ENCODE measurements around the gene POC1B.

POC1B gene

GRCh38 chr12:89494411-89495231, 31.2 kb downstream of the POC1B start:
- TF ChIP-seq ZNF274 (IDR thresholded peaks at IDR 0.05; ENCODE audit: low read depth, low read length): no peak
- H3K4me3 ChIP-seq (ENCODE audit: low read length): no peak overlapping the region

DNA sequence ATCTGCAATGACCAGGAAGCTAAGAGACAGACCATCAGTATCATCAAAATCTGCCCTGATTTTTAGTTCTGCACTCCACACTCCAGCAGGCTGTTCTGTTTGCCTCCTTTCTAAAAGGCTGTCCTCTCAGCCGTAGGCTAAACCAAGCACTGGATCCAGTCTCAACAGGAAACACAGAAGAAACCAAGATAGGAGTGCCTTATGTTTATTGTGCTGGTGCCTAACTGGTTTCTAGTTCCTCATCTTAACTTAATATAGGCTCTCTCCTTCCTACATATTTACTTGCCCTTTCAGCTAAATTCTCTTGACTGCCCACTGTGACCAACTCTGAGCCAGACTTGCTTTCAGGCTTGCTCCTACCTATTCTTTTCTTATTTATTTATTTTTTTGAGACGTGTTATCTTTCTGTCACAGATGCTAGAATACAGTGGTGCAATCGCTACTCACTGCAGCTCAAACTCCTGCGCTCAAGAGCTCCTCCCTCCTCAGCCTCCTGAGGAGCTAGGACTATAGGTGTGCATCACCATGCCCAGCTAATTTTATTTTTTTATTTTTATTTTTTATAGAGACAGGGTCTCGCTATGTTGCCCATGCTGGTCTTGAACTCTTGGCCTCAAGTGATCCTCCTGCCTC, 32.1 kb downstream of the POC1B start:
- no peak for TF ChIP-seq ZNF274 (IDR thresholded peaks at IDR 0.05; ENCODE audit: low read depth, low read length)
- H3K4me3 ChIP-seq (ENCODE audit: low read length): no peak overlapping the region

DNA sequence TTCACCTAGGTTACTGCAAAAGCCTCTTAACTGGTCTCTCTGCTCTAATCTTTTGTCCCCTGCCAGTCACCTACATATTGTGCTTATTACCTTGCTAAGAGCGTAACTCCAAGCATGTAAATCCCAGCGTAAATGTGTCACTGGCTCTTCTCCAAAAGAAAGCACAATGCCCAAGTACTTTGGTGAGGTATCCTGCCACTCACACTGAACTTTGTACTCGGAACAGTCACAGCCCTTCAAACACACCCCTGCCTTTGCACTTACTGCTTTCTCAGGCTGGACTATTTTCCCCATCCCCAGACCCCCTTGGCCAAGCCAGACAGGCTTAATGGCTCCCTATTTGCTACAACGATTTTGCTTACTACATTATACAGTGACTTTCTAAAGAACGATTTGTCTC, 33.0 kb downstream of the POC1B start:
- no peak for TF ChIP-seq ZNF274 (IDR thresholded peaks at IDR 0.05; ENCODE audit: low read depth, low read length)
- no peak overlapping the region for H3K4me3 ChIP-seq (ENCODE audit: low read length)

- no peak for TF ChIP-seq ZNF274 (IDR thresholded peaks at IDR 0.05; ENCODE audit: low read depth, low read length)
- H3K4me3 ChIP-seq (ENCODE audit: low read length): no peak overlapping the region
Measured at GRCh38 chr12:89490922-89491321, 34.9 kb downstream of the POC1B start.

DNA sequence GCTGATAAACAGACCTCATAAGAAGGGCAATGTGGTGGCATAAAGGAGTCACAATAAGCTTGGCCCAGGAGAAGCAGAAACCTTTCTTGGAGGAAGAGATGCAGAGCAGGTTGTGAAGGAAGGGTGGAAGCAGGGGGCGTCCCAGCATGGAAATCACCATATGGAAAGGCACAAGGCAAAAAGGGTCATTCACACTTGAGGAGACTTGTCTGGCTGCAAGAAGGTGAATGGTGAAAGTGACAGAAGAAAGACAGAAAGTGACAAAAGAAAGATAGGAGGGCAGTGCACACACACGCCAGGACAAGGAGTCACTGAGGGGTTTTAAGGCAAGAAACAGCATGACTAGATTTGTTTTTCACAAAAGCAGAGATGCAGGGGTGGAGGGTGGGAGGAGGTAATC, 39.6 kb downstream of the POC1B start:
- TF ChIP-seq ZNF274 (IDR thresholded peaks at IDR 0.05; ENCODE audit: low read depth, low read length): no peak
- no peak overlapping the region for H3K4me3 ChIP-seq (ENCODE audit: low read length)

DNA sequence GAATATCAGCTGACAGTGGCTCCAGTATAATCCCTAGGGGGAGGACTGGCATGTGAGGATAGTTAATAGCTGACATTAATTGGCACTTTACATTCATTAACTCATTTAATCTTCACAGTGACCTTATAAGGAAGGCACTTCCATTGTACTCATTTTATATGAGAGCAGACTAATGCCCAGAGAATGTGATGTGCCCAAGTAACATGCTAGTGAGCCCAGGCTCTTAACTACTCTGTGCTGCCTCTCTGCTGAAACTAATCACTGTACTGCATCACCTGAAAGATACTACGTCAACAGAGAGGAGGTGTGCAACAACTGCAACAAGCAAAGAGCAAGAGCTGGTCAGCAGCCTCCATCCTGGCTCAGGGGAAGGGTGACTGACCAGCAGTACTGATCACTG, 41.4 kb downstream of the POC1B start:
- no peak overlapping the region for H3K4me3 ChIP-seq (ENCODE audit: low read length)
- no peak for TF ChIP-seq ZNF274 (IDR thresholded peaks at IDR 0.05; ENCODE audit: low read depth, low read length)

DNA sequence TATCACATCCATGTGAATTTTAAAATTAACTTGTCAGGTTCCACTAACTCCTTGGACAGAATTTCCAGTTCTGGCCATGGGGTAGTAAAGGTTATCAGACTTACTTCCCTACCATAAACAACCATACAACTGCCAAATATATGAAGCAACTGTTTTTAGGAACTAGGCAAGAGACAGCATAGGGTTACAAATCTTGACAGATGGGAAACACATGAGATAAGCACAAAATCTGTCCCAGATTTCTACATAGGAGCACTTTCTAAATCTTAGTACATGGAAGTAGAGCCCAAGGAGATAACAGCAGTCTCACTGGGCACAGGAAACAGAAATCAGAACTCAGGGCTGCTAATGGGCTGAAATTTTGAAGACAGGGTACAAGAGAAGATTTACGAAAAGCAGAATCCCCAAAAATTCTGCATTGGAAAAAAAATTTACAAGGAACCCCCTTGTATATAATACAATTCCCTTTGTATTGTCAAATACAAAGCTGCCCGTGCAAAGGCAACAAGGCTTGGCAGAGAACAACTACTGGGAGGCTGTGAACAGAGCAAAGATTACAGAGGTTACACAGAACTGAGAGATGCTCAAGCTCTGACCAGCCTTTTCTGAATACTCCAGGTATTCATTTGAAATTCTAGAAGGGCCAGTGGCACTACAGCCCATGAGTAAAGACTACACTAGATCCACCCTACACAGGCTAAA, 44.5 kb downstream of the POC1B start:
- no peak for TF ChIP-seq ZNF274 (IDR thresholded peaks at IDR 0.05; ENCODE audit: low read depth, low read length)
- H3K4me3 ChIP-seq (ENCODE audit: low read length): no peak overlapping the region

DNA sequence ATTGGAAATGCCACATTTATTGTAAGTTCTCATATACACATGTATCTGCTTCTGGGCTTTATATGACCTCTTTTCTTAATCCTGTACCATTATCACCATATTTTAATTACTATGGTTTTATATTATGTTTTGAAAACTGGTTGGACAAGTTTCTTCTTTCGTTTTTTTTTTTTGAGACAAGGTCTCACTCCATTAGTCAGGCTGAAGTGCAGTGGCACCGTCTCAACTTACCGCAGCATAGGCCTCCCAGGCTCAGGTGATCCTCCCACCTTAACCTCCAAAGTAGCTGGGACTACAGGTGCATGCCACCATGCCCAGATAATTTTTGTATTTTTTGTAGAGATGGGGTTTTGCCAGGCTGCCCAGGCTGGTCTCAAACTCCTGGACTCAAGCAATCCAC, 45.9 kb downstream of the POC1B start:
- no peak for TF ChIP-seq ZNF274 (IDR thresholded peaks at IDR 0.05; ENCODE audit: low read depth, low read length)
- H3K4me3 ChIP-seq (ENCODE audit: low read length): no peak overlapping the region

GRCh38 chr12:89477633-89478279, 48.1 kb downstream of the POC1B start:
- H3K4me3 ChIP-seq (ENCODE audit: low read length): no peak overlapping the region
- no peak for TF ChIP-seq ZNF274 (IDR thresholded peaks at IDR 0.05; ENCODE audit: low read depth, low read length)

DNA sequence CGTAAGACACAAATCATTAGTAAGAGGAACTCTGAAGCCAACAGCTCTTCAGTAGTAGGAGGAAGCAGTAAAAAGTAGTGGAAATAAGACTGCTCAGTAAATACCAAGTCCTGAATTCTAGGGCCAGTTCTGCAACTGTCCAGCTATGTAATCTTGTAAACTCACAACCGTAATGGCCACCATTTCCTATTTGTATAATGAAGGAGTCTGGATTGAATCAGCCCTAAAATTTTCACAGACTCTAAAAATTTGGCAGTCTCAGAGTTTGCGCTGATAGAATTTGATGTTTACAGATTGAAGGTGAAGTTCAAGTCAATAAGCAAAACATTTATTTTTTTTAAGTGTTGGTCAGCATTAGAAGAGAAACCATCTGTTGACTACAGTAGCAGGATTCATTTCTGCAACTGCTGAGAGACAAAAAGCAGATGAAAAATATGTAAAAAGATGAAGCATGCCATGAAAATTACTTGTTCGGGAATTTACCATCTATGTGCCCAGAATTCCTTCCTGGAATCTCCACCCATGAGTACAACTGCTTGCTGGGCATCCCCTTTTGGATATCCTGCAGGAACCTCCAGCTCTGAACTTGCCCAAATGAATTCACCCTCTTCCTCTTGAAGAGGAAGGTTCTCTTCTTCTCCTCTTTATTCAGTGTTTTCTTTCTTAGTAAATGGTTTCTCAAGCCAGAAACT, 48.8 kb downstream of the POC1B start:
- no peak for TF ChIP-seq ZNF274 (IDR thresholded peaks at IDR 0.05; ENCODE audit: low read depth, low read length)
- no peak overlapping the region for H3K4me3 ChIP-seq (ENCODE audit: low read length)

GRCh38 chr12:89476232-89476631, 49.6 kb downstream of the POC1B start:
- H3K4me3 ChIP-seq (ENCODE audit: low read length): no peak overlapping the region
- no peak for TF ChIP-seq ZNF274 (IDR thresholded peaks at IDR 0.05; ENCODE audit: low read depth, low read length)

- H3K4me3 ChIP-seq (ENCODE audit: low read length): no peak overlapping the region
- no peak for TF ChIP-seq ZNF274 (IDR thresholded peaks at IDR 0.05; ENCODE audit: low read depth, low read length)
Measured at GRCh38 chr12:89475203-89475990, 50.5 kb downstream of the POC1B start.

- no peak overlapping the region for H3K4me3 ChIP-seq (ENCODE audit: low read length)
- no peak for TF ChIP-seq ZNF274 (IDR thresholded peaks at IDR 0.05; ENCODE audit: low read depth, low read length)
Measured at GRCh38 chr12:89474615-89475014, 51.2 kb downstream of the POC1B start.
